Measurements from ENCODE around the gene FARSA. TPM values are rescaled to one million over a fixed set of nuclear protein-coding genes. Genes with fewer than 3 reads are reported as not detected.
A peak's percentile ranks its signal among the peaks of the same experiment; 100 is the strongest.

The FARSA gene
- total RNA-seq, 1 donor from 2014 or later, result 76.7 TPM

DNA sequence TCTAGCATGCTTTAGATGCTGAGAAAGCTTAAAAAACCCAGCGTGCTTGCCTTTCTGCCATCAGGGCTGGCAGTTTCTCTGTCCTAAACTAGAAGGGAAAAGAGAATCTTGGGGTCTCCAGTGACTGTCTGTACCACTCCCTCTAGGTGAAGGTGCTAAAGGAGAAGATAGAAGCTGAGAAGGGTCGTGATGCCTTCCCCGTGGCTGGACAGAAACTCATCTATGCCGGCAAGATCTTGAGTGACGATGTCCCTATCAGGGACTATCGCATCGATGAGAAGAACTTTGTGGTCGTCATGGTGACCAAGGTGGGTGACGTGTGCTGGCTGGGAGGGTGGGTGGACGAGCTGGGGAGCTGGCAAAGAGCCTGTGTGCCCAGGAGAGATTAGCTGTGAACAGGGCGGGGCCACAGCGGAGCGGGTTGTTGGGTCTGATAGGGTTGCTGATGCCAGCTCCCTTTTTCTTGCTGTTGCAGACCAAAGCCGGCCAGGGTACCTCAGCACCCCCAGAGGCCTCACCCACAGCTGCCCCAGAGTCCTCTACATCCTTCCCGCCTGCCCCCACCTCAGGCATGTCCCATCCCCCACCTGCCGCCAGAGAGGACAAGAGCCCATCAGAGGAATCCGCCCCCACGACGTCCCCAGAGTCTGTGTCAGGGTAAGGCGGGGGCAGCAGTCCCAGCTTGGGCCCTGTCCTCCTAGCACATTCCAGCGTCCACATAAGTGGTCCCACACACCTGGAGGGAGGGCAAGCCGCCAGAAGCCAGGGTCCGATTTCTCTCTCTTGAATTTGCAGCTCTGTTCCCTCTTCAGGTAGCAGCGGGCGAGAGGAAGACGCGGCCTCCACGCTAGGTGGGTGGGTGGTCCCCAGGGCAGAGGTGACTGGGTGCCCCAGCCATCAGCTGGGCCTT lies 14.4 kb upstream of the FARSA start:
- Mint-ChIP-seq H3K9me3 (ENCODE audit: unreplicated experiment) (no peaks in the 10 kb centered on the region), H3K4me3 (ENCODE audit: unreplicated experiment) (peak overlapping the region; percentile 64), H3K27me3 (ENCODE audit: low read depth, unreplicated experiment) (no peaks in the 10 kb centered on the region), H3K4me1 (ENCODE audit: low read depth, unreplicated experiment) (peaks cover 15% of the 10 kb centered on the region), H3K27ac (ENCODE audit: unreplicated experiment) (no peak overlapping the region), H3K36me3 (ENCODE audit: low read depth, unreplicated experiment) (peaks cover 12% of the 10 kb centered on the region)
- DNase-seq (ENCODE audit: low read depth) (no peak), FAIRE-seq (no peak)
- Histone ChIP-seq H4K20me1 (ENCODE audit: insufficient read depth, low read length) (peaks cover 42% of the 10 kb centered on the region), H3K9ac (ENCODE audit: low read length) (peak overlapping the region; percentile 10), H3K4me3 (ENCODE audit: insufficient read depth, low read depth, low read length) (no peak overlapping the region), H3K36me3 (ENCODE audit: insufficient read depth, low read length) (peaks cover 37% of the 10 kb centered on the region), H3K27me3 (ENCODE audit: insufficient read depth, low read length) (no peaks in the 10 kb centered on the region), H3K79me2 (ENCODE audit: insufficient read depth, low read length) (peaks cover 53% of the 10 kb centered on the region), H2AFZ (ENCODE audit: low read depth, low read length) (no peak overlapping the region), H3K4me2 (ENCODE audit: low read length) (peak overlapping the region; percentile 34), H3K27ac (ENCODE audit: low read depth, low read length) (peak overlapping the region; percentile 14), H3K9me3 (ENCODE audit: insufficient read depth, low read depth, low read length) (no peaks in the 10 kb centered on the region), H3K4me1 (ENCODE audit: insufficient read depth, low read length) (peaks cover 28% of the 10 kb centered on the region)
- TF ChIP-seq EZH2 (IDR thresholded peaks at IDR 0.05; ENCODE audit: insufficient read depth, low read length), result no peak
- TF ChIP-seq, protein P1, sequence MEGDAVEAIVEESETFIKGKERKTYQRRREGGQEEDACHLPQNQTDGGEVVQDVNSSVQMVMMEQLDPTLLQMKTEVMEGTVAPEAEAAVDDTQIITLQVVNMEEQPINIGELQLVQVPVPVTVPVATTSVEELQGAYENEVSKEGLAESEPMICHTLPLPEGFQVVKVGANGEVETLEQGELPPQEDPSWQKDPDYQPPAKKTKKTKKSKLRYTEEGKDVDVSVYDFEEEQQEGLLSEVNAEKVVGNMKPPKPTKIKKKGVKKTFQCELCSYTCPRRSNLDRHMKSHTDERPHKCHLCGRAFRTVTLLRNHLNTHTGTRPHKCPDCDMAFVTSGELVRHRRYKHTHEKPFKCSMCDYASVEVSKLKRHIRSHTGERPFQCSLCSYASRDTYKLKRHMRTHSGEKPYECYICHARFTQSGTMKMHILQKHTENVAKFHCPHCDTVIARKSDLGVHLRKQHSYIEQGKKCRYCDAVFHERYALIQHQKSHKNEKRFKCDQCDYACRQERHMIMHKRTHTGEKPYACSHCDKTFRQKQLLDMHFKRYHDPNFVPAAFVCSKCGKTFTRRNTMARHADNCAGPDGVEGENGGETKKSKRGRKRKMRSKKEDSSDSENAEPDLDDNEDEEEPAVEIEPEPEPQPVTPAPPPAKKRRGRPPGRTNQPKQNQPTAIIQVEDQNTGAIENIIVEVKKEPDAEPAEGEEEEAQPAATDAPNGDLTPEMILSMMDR (IDR thresholded peaks at IDR 0.05; ENCODE audit: insufficient read depth, low read depth, low read length), result no peak

DNA sequence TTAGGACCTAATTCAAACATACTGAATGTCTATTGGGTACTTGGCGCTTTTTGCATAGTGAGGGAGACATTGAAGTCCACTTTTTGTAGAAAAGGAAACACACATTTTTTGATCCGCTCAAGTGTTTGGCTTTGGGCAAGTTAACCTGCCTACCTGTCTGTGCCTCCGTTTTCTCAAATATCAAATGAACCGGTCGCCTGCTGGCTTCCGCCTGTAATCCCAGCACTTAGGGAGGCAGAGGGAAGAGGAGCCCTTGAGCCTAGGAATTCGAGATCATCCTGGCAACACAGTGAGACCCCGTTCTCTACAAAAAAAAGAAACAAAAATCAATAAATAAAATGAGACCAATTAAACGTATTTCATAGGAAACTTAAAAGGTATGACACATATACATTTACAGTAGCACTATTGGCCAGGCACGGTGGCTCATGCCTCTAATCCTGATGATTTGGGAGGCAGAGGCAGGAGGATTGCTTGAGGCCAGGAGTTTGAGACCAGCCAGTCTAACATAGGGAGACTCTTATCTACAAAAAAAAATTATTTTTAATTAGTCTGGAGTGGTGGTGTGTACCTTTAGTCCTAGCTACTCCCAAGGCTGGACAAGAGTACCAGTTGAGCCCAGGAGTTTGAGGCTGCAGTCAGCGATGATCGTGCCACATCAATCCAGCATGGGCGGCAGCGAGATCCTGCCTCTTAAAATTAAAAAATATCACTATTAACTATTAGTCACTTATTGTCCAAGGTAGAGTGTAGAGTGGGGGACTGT lies 13.4 kb upstream of the FARSA start:
- H4K20me1 ChIP-seq (ENCODE audit: insufficient read depth, low read length), result peaks cover 48% of the 10 kb centered on the region
- H3K4me1 ChIP-seq (ENCODE audit: insufficient read depth, low read length), result peaks cover 20% of the 10 kb centered on the region
- H3K36me3 Mint-ChIP-seq (ENCODE audit: low read depth, unreplicated experiment), result peaks cover 16% of the 10 kb centered on the region
- peaks cover 22% of the 10 kb centered on the region for H3K4me1 Mint-ChIP-seq (ENCODE audit: low read depth, unreplicated experiment)
- peaks cover 62% of the 10 kb centered on the region for H3K79me2 ChIP-seq (ENCODE audit: insufficient read depth, low read length)
- no peaks in the 10 kb centered on the region for H3K27me3 Mint-ChIP-seq (ENCODE audit: low read depth, unreplicated experiment)
- no peak for DNase-seq (ENCODE audit: low read depth)
- TF ChIP-seq EZH2 (IDR thresholded peaks at IDR 0.05; ENCODE audit: insufficient read depth, low read length), result no peak
- TF ChIP-seq, protein P1 (IDR thresholded peaks at IDR 0.05; ENCODE audit: insufficient read depth, low read depth, low read length), result no peak
- H3K9me3 ChIP-seq (ENCODE audit: insufficient read depth, low read depth, low read length), result no peaks in the 10 kb centered on the region
- peak overlapping the region; percentile 91 for H3K4me3 ChIP-seq (ENCODE audit: insufficient read depth, low read depth, low read length)
- peak overlapping the region; percentile 88 for H3K27ac Mint-ChIP-seq (ENCODE audit: unreplicated experiment)
- peak overlapping the region; percentile 93 for H3K9ac ChIP-seq (ENCODE audit: low read length)
- H3K27me3 ChIP-seq (ENCODE audit: insufficient read depth, low read length), result no peaks in the 10 kb centered on the region
- peak overlapping the region; percentile 94 for H3K4me2 ChIP-seq (ENCODE audit: low read length)
- H3K27ac ChIP-seq (ENCODE audit: low read depth, low read length), result peak overlapping the region; percentile 80
- peak; percentile 29 for FAIRE-seq
- H3K4me3 Mint-ChIP-seq (ENCODE audit: unreplicated experiment), result peak overlapping the region; percentile 91
- H3K36me3 ChIP-seq (ENCODE audit: insufficient read depth, low read length), result peaks cover 41% of the 10 kb centered on the region
- no peak overlapping the region for H2AFZ ChIP-seq (ENCODE audit: low read depth, low read length)
- H3K9me3 Mint-ChIP-seq (ENCODE audit: unreplicated experiment), result no peaks in the 10 kb centered on the region

All from astrocyte (in vitro differentiated cells and primary cell).